ENCODE measurements around the gene DOHH. TPM values are rescaled to one million over a fixed set of nuclear protein-coding genes. Genes with fewer than 3 reads are reported as not detected.

Gene DOHH
- total RNA-seq, 1 experiment from 2014 or later = 24.9 TPM

GRCh38 chr19:3519126-3519525 lies 18.7 kb upstream of the DOHH start:
- POLR2A ChIA-PET = interaction anchor here (0.6 kb wide), 1 partner anchor 20 kb away, joined by 18 read pairs; no protein-coding TSS in a partner anchor
- no peaks in the 10 kb centered on the region for H3K36me3 ChIP-seq (ENCODE audit: control insufficient read depth, insufficient read depth, low read length)

GRCh38 chr19:3518659-3519058 lies 18.2 kb upstream of the DOHH start:
- ATAC-seq = no peak
- in situ Hi-C loops (cut with HindIII; ENCODE audit: low pct_unique_long_range_greater_than_20kb, low sequenced_read_pairs) (no loop called here), intact Hi-C loops (cut with micrococcal nuclease; ENCODE audit: unreplicated experiment) (no loop called here)
- TF ChIP-seq SIN3A (IDR thresholded peaks at IDR 0.05; ENCODE audit: borderline replicate concordance, insufficient read depth, low read depth, low read length) (no peak), POLR2AphosphoS5 (IDR thresholded peaks at IDR 0.05; ENCODE audit: low read depth, low read length) (no peak), CTCF (IDR thresholded peaks at IDR 0.05) (no peak), TCF7L2 (IDR thresholded peaks at IDR 0.05; ENCODE audit: low read depth, low read length) (no peak), REST (IDR thresholded peaks at IDR 0.05; ENCODE audit: insufficient read depth in 1 of 2, low read depth in 2 of 2, low read length in 1 of 2) (no peak)
- Histone ChIP-seq H3K4me1 (ENCODE audit: control insufficient read depth, insufficient read depth, low read length) (no peaks in the 10 kb centered on the region; the same call in none of the 2 replicates), H3K36me3 (ENCODE audit: control insufficient read depth, insufficient read depth, low read length) (no peaks in the 10 kb centered on the region), H3K4me3 (ENCODE audit: low read depth in 2 of 2, low read length in 2 of 2) (no peak overlapping the region), H3K27me3 (ENCODE audit: control insufficient read depth, insufficient read depth, low read length) (no peaks in the 10 kb centered on the region), H3K9me3 (ENCODE audit: control insufficient read depth, insufficient read depth, low read depth, low read length) (no peaks in the 10 kb centered on the region), H3K27ac (ENCODE audit: low read length) (no peak overlapping the region)
- no TSS peak for BruUV-seq (replicated peaks)
- CTCF ChIA-PET = interaction anchor here (0.7 kb wide), 1 partner anchor 1244 kb away, joined by 5 read pairs; no protein-coding TSS in a partner anchor
- POLR2A ChIA-PET = interaction anchor here (0.6 kb wide), 1 partner anchor 19 kb away, joined by 18 read pairs; no protein-coding TSS in a partner anchor
- no peak for DNase-seq (ENCODE audit: low read depth, low spot score)

More at GRCh38 chr19:3519126-3519525, 18.7 kb upstream of the DOHH start:
- intact Hi-C loops (cut with micrococcal nuclease; ENCODE audit: unreplicated experiment) = no loop called here
- ATAC-seq = no peak
- Histone ChIP-seq H3K27me3 (ENCODE audit: control insufficient read depth, insufficient read depth, low read length) (no peaks in the 10 kb centered on the region), H3K9me3 (ENCODE audit: control insufficient read depth, insufficient read depth, low read depth, low read length) (no peaks in the 10 kb centered on the region), H3K4me1 (ENCODE audit: control insufficient read depth, insufficient read depth, low read length) (no peaks in the 10 kb centered on the region; the same call in none of the 2 replicates), H3K27ac (ENCODE audit: low read length) (no peak overlapping the region), H3K4me3 (ENCODE audit: low read depth in 2 of 2, low read length in 2 of 2) (no peak overlapping the region)
- no peak for DNase-seq (ENCODE audit: low read depth, low spot score)
- CTCF ChIA-PET = interaction anchor here (0.7 kb wide), 1 partner anchor 1244 kb away, joined by 5 read pairs; no protein-coding TSS in a partner anchor
- no TSS peak for BruUV-seq (replicated peaks)
- no peak for TF ChIP-seq POLR2AphosphoS5 (IDR thresholded peaks at IDR 0.05; ENCODE audit: low read depth, low read length)
- TF ChIP-seq CTCF (IDR thresholded peaks at IDR 0.05) = no peak
- TF ChIP-seq SIN3A (IDR thresholded peaks at IDR 0.05; ENCODE audit: borderline replicate concordance, insufficient read depth, low read depth, low read length) = no peak
- TF ChIP-seq TCF7L2 (IDR thresholded peaks at IDR 0.05; ENCODE audit: low read depth, low read length) = no peak
- TF ChIP-seq REST (IDR thresholded peaks at IDR 0.05; ENCODE audit: insufficient read depth in 1 of 2, low read depth in 2 of 2, low read length in 1 of 2) = no peak
- in situ Hi-C loops (cut with HindIII; ENCODE audit: low pct_unique_long_range_greater_than_20kb, low sequenced_read_pairs) = no loop called here

Measured in Panc1 (cell line).